ENCODE data around the gene BIN1. TPM values are rescaled to one million over a fixed set of nuclear protein-coding genes. Genes with fewer than 3 reads are reported as not detected.

BIN1 gene
- total RNA-seq, 1 donor from 2014 or later = 62.5 TPM

DNA sequence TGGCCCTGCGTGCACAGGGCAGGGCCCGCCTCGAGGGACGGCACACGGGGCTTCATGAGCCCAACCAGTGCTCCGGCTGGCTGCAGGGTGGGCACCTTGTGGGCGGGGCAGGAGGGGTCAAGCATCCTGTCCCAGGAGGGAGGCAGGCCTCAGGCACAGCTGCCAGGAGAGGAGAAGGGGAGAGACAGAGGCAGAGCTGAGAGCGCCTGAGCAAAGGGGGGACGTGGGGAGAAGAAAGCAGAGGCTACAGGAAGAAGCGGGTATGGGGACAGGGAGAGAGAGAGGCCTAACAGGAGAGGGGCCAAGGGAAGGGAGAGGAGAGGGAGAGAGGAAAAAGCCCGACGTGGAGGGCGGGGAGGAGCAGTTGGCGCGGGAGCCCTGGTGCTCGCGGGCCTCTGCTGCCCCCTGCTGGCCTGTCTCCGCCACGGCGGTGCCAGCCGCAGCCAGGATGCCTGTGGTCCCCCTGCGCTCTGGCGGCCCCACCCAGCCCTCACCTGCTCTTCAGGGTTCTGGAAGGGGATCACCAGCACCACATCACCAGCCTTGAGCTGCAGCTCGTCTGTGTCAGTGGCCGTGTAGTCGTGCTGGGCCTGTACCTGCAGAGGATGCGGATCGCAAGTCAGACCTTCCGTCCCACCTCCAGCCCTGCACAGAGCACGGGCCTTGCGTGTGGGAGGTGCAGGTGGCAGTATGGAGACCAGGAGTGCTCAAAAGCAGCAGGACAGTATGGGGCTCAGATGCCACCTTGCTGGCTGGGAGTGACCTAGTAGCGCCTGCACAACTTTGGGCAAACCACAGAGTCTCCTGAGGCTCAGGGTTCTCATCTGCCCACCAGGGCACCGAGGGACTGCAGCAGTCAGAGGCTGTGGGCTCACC is 56.8 kb downstream of the BIN1 start:
- no peaks in the 10 kb centered on the region for H3K27me3 Mint-ChIP-seq
- H3K4me1 Mint-ChIP-seq = peaks cover 2% of the 10 kb centered on the region
- ChIA-PET POLR2A (interaction anchor here (0.7 kb wide), 1 partner anchor 25 kb away, joined by 5 read pairs; no protein-coding TSS in a partner anchor), CTCF (interaction anchor here (0.8 to 1.4 kb wide), 3 partner anchors 29 to 522 kb away, joined by 3 to 5 read pairs (median 3); no protein-coding TSS in a partner anchor)
- ATAC-seq (ENCODE audit: low read depth) (peak; percentile 73), DNase-seq (peak; percentile 54)
- intact Hi-C loops (cut with micrococcal nuclease) = no loop called here
- H3K4me3 Mint-ChIP-seq = no peak overlapping the region
- H3K9me3 Mint-ChIP-seq = peaks cover 2% of the 10 kb centered on the region
- TF ChIP-seq, protein P1, sequence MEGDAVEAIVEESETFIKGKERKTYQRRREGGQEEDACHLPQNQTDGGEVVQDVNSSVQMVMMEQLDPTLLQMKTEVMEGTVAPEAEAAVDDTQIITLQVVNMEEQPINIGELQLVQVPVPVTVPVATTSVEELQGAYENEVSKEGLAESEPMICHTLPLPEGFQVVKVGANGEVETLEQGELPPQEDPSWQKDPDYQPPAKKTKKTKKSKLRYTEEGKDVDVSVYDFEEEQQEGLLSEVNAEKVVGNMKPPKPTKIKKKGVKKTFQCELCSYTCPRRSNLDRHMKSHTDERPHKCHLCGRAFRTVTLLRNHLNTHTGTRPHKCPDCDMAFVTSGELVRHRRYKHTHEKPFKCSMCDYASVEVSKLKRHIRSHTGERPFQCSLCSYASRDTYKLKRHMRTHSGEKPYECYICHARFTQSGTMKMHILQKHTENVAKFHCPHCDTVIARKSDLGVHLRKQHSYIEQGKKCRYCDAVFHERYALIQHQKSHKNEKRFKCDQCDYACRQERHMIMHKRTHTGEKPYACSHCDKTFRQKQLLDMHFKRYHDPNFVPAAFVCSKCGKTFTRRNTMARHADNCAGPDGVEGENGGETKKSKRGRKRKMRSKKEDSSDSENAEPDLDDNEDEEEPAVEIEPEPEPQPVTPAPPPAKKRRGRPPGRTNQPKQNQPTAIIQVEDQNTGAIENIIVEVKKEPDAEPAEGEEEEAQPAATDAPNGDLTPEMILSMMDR (IDR thresholded peaks at IDR 0.05) = peak; percentile 74
- H3K27ac Mint-ChIP-seq = no peak overlapping the region
- peaks cover 38% of the 10 kb centered on the region for H3K36me3 Mint-ChIP-seq (ENCODE audit: low read depth)

DNA sequence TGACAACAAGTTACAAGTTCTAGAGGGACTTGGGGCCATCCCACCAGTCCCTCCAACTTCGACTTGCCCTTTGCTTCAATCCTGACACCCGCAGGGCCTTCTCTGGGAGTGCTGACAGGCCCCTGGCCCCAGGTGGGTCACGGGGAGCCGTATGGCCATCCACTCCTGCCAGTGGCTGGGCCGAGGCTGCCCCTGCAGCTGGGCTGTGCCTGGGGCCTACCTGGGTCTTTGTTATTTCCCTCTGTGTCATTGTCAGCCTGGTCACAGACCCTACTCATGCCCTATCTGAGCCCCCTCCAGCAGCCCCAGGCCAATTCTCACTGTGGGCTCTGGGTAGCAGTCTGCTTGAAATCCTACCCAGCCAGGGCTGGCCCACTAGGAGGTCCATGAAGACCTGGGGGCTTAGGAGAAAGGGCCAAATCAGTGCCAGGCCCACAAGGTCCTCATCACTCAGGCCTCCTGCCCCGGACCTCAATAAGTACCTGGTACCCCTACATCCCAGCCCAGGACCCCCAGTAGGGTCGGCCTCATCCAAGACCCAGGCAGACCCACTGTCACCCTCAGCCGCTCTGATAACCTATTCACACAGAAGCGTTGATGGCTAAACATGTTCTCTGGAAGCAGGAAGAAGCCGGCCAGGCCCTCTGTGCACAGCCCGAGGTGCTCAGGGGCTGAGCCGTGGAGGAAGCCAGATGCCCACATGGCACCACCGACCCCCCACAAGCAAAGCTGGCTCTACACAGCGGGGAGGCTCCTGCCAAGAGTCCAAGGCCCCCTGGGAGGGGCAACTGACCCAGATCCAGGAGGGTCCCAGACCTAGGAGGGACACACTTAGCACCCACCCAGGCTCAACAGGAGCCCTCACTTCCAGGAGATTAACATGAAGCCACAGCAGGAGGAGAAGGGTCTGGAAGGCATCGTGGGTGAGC is 57.7 kb downstream of the BIN1 start:
- H3K27me3 Mint-ChIP-seq = no peaks in the 10 kb centered on the region
- no peak overlapping the region for H3K27ac Mint-ChIP-seq
- peak; percentile 15 for DNase-seq
- CTCF ChIA-PET = interaction anchor here (0.8 to 1.4 kb wide), 2 partner anchors 30 to 521 kb away, joined by 3 to 5 read pairs; no protein-coding TSS in a partner anchor
- H3K4me3 Mint-ChIP-seq = no peak overlapping the region
- ATAC-seq (ENCODE audit: low read depth) = no peak
- TF ChIP-seq, protein P1 (IDR thresholded peaks at IDR 0.05) = no peak
- intact Hi-C loops (cut with micrococcal nuclease) = no loop called here
- H3K4me1 Mint-ChIP-seq = peaks cover 2% of the 10 kb centered on the region
- H3K36me3 Mint-ChIP-seq (ENCODE audit: low read depth) = peaks cover 36% of the 10 kb centered on the region
- peaks cover 2% of the 10 kb centered on the region for H3K9me3 Mint-ChIP-seq
- POLR2A ChIA-PET = interaction anchor here (0.7 kb wide), 1 partner anchor 26 kb away, joined by 5 read pairs; no protein-coding TSS in a partner anchor

DNA sequence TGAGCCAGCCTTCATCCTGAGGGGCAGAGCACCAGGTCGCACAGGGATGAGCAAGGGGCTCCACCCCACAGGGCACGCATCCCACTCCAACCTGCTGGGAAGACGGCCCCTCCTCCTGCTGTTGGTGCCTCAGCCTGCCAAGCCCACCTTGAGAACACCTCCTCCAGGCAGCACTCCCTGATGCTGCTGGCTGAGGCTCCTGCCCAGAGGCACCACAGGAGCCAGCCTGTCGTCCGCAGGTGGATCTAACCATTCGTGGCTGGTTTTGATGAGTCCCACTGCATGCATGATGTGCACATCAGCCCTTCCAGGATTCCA is 58.4 kb downstream of the BIN1 start:
- Mint-ChIP-seq H3K27ac (no peak overlapping the region), H3K36me3 (ENCODE audit: low read depth) (peaks cover 31% of the 10 kb centered on the region), H3K4me1 (peaks cover 2% of the 10 kb centered on the region), H3K4me3 (no peak overlapping the region), H3K9me3 (peaks cover 2% of the 10 kb centered on the region), H3K27me3 (no peaks in the 10 kb centered on the region)
- DNase-seq (peak; percentile 10), ATAC-seq (ENCODE audit: low read depth) (no peak)
- ChIA-PET CTCF (no interaction called here), POLR2A (no interaction called here)
- TF ChIP-seq, protein P1 (IDR thresholded peaks at IDR 0.05) = no peak
- intact Hi-C loops (cut with micrococcal nuclease) = no loop called here

DNA sequence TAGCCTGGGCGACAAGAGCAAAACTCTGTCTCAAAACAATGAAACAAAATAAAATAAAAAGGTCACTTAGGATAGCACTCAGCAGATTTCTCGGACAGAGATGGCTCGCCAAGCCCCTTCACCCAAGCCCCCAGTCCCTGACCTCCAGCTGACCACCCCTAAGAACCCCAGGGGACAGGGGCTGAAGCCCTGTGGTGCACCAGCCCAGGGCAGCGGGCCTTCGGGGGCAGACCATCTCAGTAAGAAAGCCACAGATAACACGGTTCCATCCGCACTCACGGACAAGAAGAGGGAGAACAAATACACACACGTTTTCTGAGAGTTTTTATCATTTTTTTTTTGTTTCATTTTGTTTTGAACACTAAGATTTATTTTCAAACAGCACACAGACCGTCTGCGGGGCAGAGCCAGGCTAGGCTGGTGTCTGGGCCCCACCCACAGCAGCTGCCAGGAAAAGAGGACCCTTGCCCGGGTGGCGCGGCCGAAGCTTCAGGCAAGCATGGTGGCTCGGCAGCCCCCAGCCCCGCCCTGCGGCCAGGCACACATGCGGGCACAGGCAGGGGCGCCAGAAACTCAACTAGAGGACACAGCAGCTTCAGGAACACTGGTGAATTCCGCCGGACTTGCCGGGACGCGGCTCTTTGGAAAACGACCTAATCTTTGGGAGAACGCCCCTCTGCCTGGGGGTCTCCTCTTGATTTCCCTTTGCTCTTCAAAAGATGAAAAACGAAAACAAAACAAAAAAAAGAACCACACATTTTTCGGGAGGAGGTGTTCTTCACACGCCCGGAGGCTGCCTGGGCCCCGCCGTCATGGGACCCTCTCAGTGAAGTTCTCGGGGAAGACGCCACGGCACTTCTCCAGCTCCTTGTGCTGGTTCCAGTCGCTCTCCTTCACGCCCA is 59.0 kb downstream of the BIN1 start:
- no peaks in the 10 kb centered on the region for H3K27me3 Mint-ChIP-seq
- no peak overlapping the region for H3K4me3 Mint-ChIP-seq
- H3K27ac Mint-ChIP-seq = no peak overlapping the region
- TF ChIP-seq, protein P1 (IDR thresholded peaks at IDR 0.05) = no peak
- ATAC-seq (ENCODE audit: low read depth) (no peak), DNase-seq (peak; percentile 6)
- H3K9me3 Mint-ChIP-seq = peaks cover 2% of the 10 kb centered on the region
- intact Hi-C loops (cut with micrococcal nuclease) = no loop called here
- H3K4me1 Mint-ChIP-seq = peaks cover 2% of the 10 kb centered on the region
- ChIA-PET CTCF (no interaction called here), POLR2A (no interaction called here)
- peaks cover 28% of the 10 kb centered on the region for H3K36me3 Mint-ChIP-seq (ENCODE audit: low read depth)

Data from activated B cell treated with CpG ODN at 0.5 μM for 24 hours (primary cell).